A549 treated with RU486 at 1 μM for 4 hours (cell line): ENCODE measurements around the gene RPS6KA2. TPM values are rescaled to one million over a fixed set of nuclear protein-coding genes. Genes with fewer than 3 reads are reported as not detected.

Experiments
- total RNA-seq: library from RNA; stranded (reverse); fragments of 200-300 nt; extraction: Qiagen RNA extraction; gene quantifications from 5 replicates; pipeline ENCODE4 v1.2.3, GENCODE V29; 2022; ENCODE audit warnings: low read depth

The RPS6KA2 gene
- total RNA-seq, result 0.07 to 0.46 TPM (median 0.08 TPM) in 5 replicates

DNA sequence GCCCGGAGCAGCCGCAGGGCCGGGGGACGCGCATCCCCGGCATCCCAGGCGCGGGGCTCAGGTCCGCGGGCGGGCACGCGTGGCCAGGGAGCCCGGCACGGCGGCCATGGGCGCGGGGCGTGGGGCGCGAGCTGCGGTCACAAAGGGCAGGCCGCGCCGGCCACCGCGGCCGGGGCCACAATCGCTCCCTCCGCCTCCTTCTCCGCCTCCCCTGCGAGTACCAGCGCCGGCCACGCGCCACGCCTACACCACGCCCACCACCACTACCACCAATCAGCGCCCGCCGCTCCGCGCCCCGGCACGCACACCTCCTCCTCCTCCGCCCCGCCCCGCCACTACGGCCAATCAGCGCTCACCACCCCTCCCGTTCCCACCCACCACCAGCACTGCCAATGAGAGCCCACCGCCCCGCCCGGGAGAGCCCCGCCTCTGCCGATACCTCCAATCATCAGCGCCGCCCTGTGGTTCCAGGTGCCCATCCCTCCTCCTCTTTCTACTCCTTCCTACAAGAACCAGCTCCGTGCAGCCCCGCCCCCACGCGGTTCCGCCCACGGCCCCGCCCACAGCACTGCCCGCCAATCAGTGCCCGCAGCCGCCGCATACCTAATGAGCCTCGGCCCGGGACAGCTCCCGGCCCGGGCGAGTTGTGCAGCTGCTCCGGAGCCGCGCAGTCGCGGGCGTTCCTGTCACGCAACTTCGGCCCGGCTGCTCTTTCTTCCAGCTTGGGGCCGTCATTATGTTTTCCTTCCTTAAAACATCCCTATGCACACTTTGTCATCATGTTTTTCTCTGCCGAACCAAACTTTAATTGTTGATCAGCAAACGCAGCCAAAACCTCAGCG is at the start of gene RPS6KA2:
Gene RPS6KA2 (minus strand): TSS at position 219 of the 842 bp plus-strand sequence. CDS start 232 bp downstream, outside the sequence.

DNA sequence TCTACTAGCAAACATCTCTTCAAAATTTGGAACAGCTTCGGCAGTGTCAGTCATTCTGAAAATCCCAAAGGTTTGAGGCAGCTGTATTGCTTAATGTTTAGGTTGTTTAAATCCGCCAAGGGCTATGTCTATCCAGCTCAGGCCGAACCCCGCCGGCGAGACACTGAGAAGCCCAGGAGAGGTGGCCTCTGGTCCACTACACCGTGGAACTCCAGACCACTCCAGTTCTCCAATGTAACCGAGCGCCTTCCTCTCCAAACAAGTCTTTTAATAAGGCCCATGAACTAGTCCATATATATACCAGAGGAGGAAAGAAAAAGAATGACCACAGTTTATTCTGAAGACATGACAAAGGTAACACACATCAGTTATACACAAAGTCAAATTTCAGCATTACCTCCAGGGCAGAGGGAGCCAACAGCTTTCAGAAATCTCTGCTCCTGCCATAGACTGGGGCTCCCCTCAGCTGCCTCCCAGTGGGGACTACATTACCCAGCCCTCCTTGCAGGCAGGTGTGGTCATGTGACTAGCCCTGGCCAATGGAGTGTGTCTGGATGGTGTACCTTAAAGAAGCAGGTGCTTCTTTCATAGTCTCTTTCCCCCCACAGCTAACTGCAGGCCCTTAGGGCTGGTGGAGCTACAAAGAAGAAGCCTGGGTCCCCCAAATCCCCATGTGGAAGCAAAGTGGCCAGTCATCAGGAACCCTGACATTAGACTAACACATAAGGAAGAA is 40.5 kb downstream of the RPS6KA2 start, which contains the start of gene RAMACL:
Gene RAMACL (minus strand): TSS at position 255 of the 733 bp plus-strand sequence. CDS start 201 bp downstream, at position 54.

DNA sequence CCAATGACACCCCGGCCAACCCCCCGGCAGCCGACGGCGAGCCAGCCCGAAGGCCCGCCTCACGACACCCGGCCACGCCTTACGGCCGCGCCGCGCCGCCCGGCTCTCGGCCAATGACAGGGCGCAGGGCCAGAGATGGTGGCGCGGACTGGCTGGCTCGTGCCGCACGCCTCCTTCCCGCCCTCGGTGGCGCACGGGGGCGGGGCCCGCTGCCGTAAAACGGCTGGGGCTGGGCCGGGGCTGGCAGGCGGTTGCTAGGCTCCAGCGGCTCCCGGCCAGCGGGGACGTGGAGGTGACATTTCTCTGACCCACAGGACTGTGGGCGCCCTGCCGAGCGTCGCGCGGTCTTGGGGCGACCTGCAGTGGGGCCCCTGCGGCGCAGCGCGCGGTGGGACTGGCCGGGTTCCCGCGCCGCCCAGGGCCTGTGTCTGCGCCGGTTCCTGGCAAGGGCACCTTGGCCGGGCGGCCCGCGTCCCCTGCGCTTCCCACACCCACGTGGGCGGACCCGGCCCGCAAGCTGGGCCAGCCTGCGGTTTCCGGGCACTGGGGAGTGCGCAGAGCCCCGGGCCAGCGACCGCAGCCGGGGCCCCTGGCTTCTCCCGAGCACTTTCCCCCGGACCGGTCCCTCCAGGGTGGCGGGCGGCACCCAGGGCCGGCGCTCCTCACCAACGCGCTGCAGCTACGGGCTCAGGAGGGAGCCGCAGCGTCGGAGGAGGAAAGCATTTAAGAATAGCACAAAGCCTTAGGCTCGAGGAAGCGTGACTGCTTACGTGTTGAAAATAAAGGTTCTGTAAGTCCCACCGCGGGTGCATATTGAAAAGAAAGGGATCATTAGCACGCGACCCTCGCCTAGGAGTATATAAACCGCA is 243.9 kb downstream of the RPS6KA2 start, which contains the start of gene MPC1:
Gene MPC1 (minus strand): TSS at position 8 of the 869 bp plus-strand sequence. CDS start 64 bp downstream, outside the sequence.

Other genes starting within 250 kb of the RPS6KA2 start
- 3.6 to 4.8 TPM (median 4.0 TPM) in 5 replicates for gene MPC1, start 244.3 kb downstream of the RPS6KA2 start, total RNA-seq
- 0.09 to 0.18 TPM in 2 of 5 replicates, not detected in the others for gene RAMACL, start 40.6 kb downstream of the RPS6KA2 start, total RNA-seq